ENCODE measurements around the gene PPP1R3F. TPM values are rescaled to one million over a fixed set of nuclear protein-coding genes. Genes with fewer than 3 reads are reported as not detected.

Gene PPP1R3F
- total RNA-seq, 1 experiment from 2014 or later: 7.3 TPM

- Histone ChIP-seq H4K91ac (ENCODE audit: insufficient read length, low read depth, low read length) (no peak overlapping the region), H3K23me2 (ENCODE audit: insufficient read length, low read depth, low read length, poor library complexity, severe bottlenecking) (no peaks in the 10 kb centered on the region), H2AK5ac (ENCODE audit: insufficient read length, low read length) (no peak overlapping the region), H3K79me2 (ENCODE audit: insufficient read depth, low read length) (no peaks in the 10 kb centered on the region), H3K18ac (ENCODE audit: insufficient read length, low read depth, low read length) (peak overlapping the region; percentile 35), H3K4me1 (ENCODE audit: insufficient read depth, low read length) (no peaks in the 10 kb centered on the region; the same call in 1 of the 2 replicates), H3K4ac (ENCODE audit: low read depth, low read length) (no peak overlapping the region), H2BK12ac (ENCODE audit: insufficient read length, low read depth, low read length) (no peak overlapping the region), H3T11ph (ENCODE audit: low read length) (no peak overlapping the region), H3K4me2 (ENCODE audit: insufficient read depth, insufficient read length, low read length) (peak overlapping the region; percentile 62), H4K8ac (replicated peaks; ENCODE audit: insufficient read length, low read depth, low read length) (no peak overlapping the region), H3K14ac (ENCODE audit: insufficient read depth, low read length) (0 out of 2 replicates have a peak overlapping the region, but pooled peaks have one; percentile 1), H2BK15ac (ENCODE audit: low read depth, low read length) (no peak overlapping the region), H3K9ac (ENCODE audit: extremely low read depth, insufficient read length, low read length) (no peak overlapping the region), H2AFZ (ENCODE audit: low read length) (no peak overlapping the region), H3K27me3 (ENCODE audit: insufficient read depth, low read length) (no peaks in the 10 kb centered on the region), H3K56ac (ENCODE audit: insufficient read length, low read depth, low read length) (no peak overlapping the region), H4K20me1 (ENCODE audit: control insufficient read depth, insufficient read depth, insufficient read length) (no peaks in the 10 kb centered on the region), H3K23ac (ENCODE audit: insufficient read length, low read depth, low read length) (no peak overlapping the region), H3K9me3 (ENCODE audit: control insufficient read depth, low read depth, low read length) (peaks cover 16% of the 10 kb centered on the region), H4K5ac (ENCODE audit: insufficient read length, low read depth, low read length) (no peak overlapping the region), H3K79me1 (ENCODE audit: insufficient read depth, low read depth, low read length, poor library complexity, severe bottlenecking) (no peaks in the 10 kb centered on the region), H2BK5ac (ENCODE audit: insufficient read length, low read length) (no peak overlapping the region), H3K27ac (ENCODE audit: insufficient read length, low read depth, low read length) (no peak overlapping the region), H2BK20ac (ENCODE audit: low read depth, low read length, poor library complexity, severe bottlenecking) (no peak overlapping the region), H2BK120ac (ENCODE audit: low read depth, low read length, poor library complexity, severe bottlenecking) (no peak overlapping the region)
- Mint-ChIP-seq H3K27ac (peak overlapping the region in 2 of 3 experiments; percentile 68 to 88; a peak in 4 of 7 replicates), H3K27me3 (ENCODE audit: low read depth) (peaks cover 4% of the 10 kb centered on the region), H3K36me3 (ENCODE audit: insufficient read depth in 1 of 3, low read depth in 3 of 3) (peaks cover 0 to 4% (median 1%) of the 10 kb centered on the region in 3 experiments; a peak in 4 of 7 replicates), H3K4me1 (peaks cover 9 to 25% of the 10 kb centered on the region in 2 experiments), H3K9me3 (peaks cover 63 to 82% of the 10 kb centered on the region in 2 experiments), H3K4me3 (peak overlapping the region; percentile 69 to 81)
- WGBS (ENCODE audit: extremely low coverage, insufficient read length, low lambda C conversion rate): no CpG with 5 or more reads among the region's 44 CpGs
- peak; percentile 86 for DNase-seq
- peak; percentile 33; the same call in 1 of the 3 replicates for TF ChIP-seq CTCF (conservative IDR thresholded peaks at IDR 0.05)
Measured at GRCh38 chrX:49230500-49231232, 38.9 kb upstream of the PPP1R3F start.

Data from H9 (cell line).